ENCODE data around the gene BAX. TPM values are rescaled to one million over a fixed set of nuclear protein-coding genes. Genes with fewer than 3 reads are reported as not detected.

Gene BAX
- total RNA-seq, 1 experiment from 2014 or later: 346 TPM

- TF ChIP-seq JUN (CRISPR knock-in tag; IDR thresholded peaks at IDR 0.05): no peak
- TF ChIP-seq ATF6 (CRISPR knock-in tag; IDR thresholded peaks at IDR 0.05): no peak
- TF ChIP-seq PRDM15 (CRISPR knock-in tag; IDR thresholded peaks at IDR 0.05): no peak
- TF ChIP-seq FOXP4 (CRISPR knock-in tag; IDR thresholded peaks at IDR 0.05): no peak
- H3K4me3 Mint-ChIP-seq: no peak overlapping the region
- H3K27ac Mint-ChIP-seq: no peak overlapping the region
- peaks cover 13% of the 10 kb centered on the region for H3K36me3 Mint-ChIP-seq
- H3K9me3 Mint-ChIP-seq: peaks cover 6% of the 10 kb centered on the region
- H3K4me1 Mint-ChIP-seq: no peaks in the 10 kb centered on the region
- no peak for ATAC-seq
- POLR2A ChIA-PET: no interaction called here
- peaks cover 6% of the 10 kb centered on the region; the same call in 1 of the 2 replicates for H3K27me3 Mint-ChIP-seq (ENCODE audit: low read depth)
- DNase-seq (ENCODE audit: low spot score): no peak
- CTCF ChIA-PET: interaction anchor here (0.9 kb wide), 1 partner anchor 30 kb away, joined by 3 read pairs; no protein-coding TSS in a partner anchor
Measured at GRCh38 chr19:48940902-48941301, 13.8 kb upstream of the BAX start.

GRCh38 chr19:48943081-48943480 lies 11.6 kb upstream of the BAX start:
- H3K4me3 Mint-ChIP-seq: no peak overlapping the region

More at GRCh38 chr19:48943081-48943480, 11.6 kb upstream of the BAX start:
- Mint-ChIP-seq H3K27me3 (ENCODE audit: low read depth) (peaks cover 6% of the 10 kb centered on the region), H3K27ac (no peak overlapping the region), H3K36me3 (peaks cover 13% of the 10 kb centered on the region), H3K4me1 (no peaks in the 10 kb centered on the region), H3K9me3 (peaks cover 6% of the 10 kb centered on the region)
- no peak for TF ChIP-seq ZNF281 (CRISPR knock-in tag; IDR thresholded peaks at IDR 0.05)
- TF ChIP-seq ZBTB21 (CRISPR knock-in tag; IDR thresholded peaks at IDR 0.05; ENCODE audit: borderline replicate concordance): no peak
- TF ChIP-seq PREB (CRISPR knock-in tag; IDR thresholded peaks at IDR 0.05; ENCODE audit: borderline replicate concordance): no peak
- no peak for TF ChIP-seq FOXP1 (CRISPR knock-in tag; IDR thresholded peaks at IDR 0.05; ENCODE audit: borderline replicate concordance)
- no peak for TF ChIP-seq RELA (CRISPR knock-in tag; IDR thresholded peaks at IDR 0.05; ENCODE audit: borderline replicate concordance)
- TF ChIP-seq ZNF138 (CRISPR knock-in tag; conservative IDR thresholded peaks at IDR 0.05): no peak
- no peak for TF ChIP-seq TP53 (CRISPR knock-in tag; IDR thresholded peaks at IDR 0.05)
- TF ChIP-seq ZNF423 (CRISPR knock-in tag; IDR thresholded peaks at IDR 0.05): no peak
- TF ChIP-seq CBFB (CRISPR knock-in tag; IDR thresholded peaks at IDR 0.05; ENCODE audit: low read depth): no peak
- POLR2A ChIA-PET: no interaction called here
- CTCF ChIA-PET: interaction anchor here (1.0 to 2.4 kb wide), 2 partner anchors 28 to 57 kb away, joined by 3 to 10 read pairs; no protein-coding TSS in a partner anchor
- DNase-seq (ENCODE audit: low spot score) (no peak), ATAC-seq (no peak)
